Transverse colon (tissue), 4 donors: ENCODE measurements around the gene GFI1B. TPM values are rescaled to one million over a fixed set of nuclear protein-coding genes. Genes with fewer than 3 reads are reported as not detected.

Experiments used
- DNase-seq: peaks from one replicate; pipeline ENCODE4 v3.0.0-alpha.2; 2019
- H3K27ac ChIP-seq, 4 donors: fragments of 200-600 bp; sonication (generic); 2 replicates each; pipeline ENCODE4 v1.5.1; 2016 to 2018; ENCODE audit warnings: inconsistent platforms in 4 of 4
- H3K27me3 ChIP-seq: fragments of 200-600 bp; sonication (generic); 2 replicates; pipeline ENCODE4 v1.5.1; 2017; ENCODE audit warnings: inconsistent platforms
- H3K36me3 ChIP-seq, 4 donors: fragments of 200-600 bp; sonication (generic); 2 replicates each; pipeline ENCODE4 v1.5.1; 2017 to 2019; ENCODE audit warnings: inconsistent platforms in 4 of 4
- H3K4me1 ChIP-seq, 4 donors: fragments of 200-600 bp; sonication (generic); 2 replicates each; pipeline ENCODE4 v1.5.1; 2017 to 2020; ENCODE audit warnings: inconsistent platforms in 4 of 4
- H3K4me3 ChIP-seq, 4 donors: fragments of 200-600 bp; sonication (generic); 1 replicate in 1 of 4; 2 replicates in 3 of 4; pipeline versions ENCODE4 v1.5.1 to v1.6.1; 2017 to 2019; ENCODE audit warnings: inconsistent platforms in 4 of 4
- H3K9me3 ChIP-seq, 2 donors: fragments of 200-600 bp; sonication (generic); 2 replicates each; pipeline ENCODE4 v1.5.1; 2017 to 2019; ENCODE audit warnings: inconsistent platforms in 2 of 2
- CTCF ChIP-seq, 5 experiments: fragments of 200-600 bp in 3 of 5; fragments of 450-650 bp in 2 of 5; sonication (generic) in 3 of 5; IDR thresholded peaks; 1 replicate in 2 of 5; 2 replicates in 3 of 5; pipeline ENCODE4 v1.5.1; 2016 to 2017; ENCODE audit warnings: antibody characterized with exemption in 5 of 5, inconsistent platforms in 3 of 5, mild to moderate bottlenecking in 2 of 5, moderate library complexity in 1 of 5
- EP300 ChIP-seq: sonication (generic); formaldehyde crosslinking; IDR thresholded peaks from one replicate; pipeline ENCODE4 v1.6.1; 2017; ENCODE audit warnings: antibody characterized with exemption, low read depth
- POLR2A ChIP-seq: fragments of 450-650 bp; IDR thresholded peaks from one replicate; pipeline ENCODE4 v1.6.1; 2016; ENCODE audit warnings: antibody characterized with exemption, mild to moderate bottlenecking, moderate library complexity
- POLR2AphosphoS5 ChIP-seq, 3 donors: sonication (generic); formaldehyde crosslinking; IDR thresholded peaks; one replicate each; pipeline ENCODE4 v1.6.1; 2016; ENCODE audit warnings: antibody characterized with exemption in 3 of 3
- WGBS, 2 donors: methylation state at CpG; one replicate each; pipeline ENCODE4 v1.1.5; 2018; ENCODE audit warnings: low coverage in 1 of 2; 5-methylcytosine and 5-hydroxymethylcytosine counted together
- in situ Hi-C, 4 donors: fragments of 200-750 bp; cut with MboI; loops; one replicate each; pipeline versions ENCODE4 v1.15.0 to v1.15.1; 2017; ENCODE audit warnings: low sequenced_read_pairs in 3 of 4, low pct_ligation_motif_present in 1 of 4, low pct_unique_long_range_greater_than_20kb in 1 of 4
- intact Hi-C: fragments of 100-400 bp; cut with DNase I; formaldehyde crosslinking; loops from one replicate; pipeline ENCODE4 v1.15.1; 2023; ENCODE audit warnings: low total_unique reads
- total RNA-seq, 4 donors: library from RNA; depleted of rRNA; stranded (reverse); fragments of >200 nt; gene quantifications; one replicate each; pipeline ENCODE4 v1.1.0, GENCODE V29; 2016

GFI1B gene
- total RNA-seq, 4 donors from 2014 or later, result 1.7 to 2.0 TPM; not detected in 2

GRCh38 chr9:133008406-133008805 is 29.9 kb downstream of the GFI1B start:
- peaks cover 51% of the 10 kb centered on the region for H3K27me3 ChIP-seq
- H3K4me1 ChIP-seq, result peaks cover 4 to 17% (median 15%) of the 10 kb centered on the region in 4 donors
- H3K27ac ChIP-seq, result peak overlapping the region in 3 of 4 donors; percentile 7 to 57 (median 48)
- no peaks in the 10 kb centered on the region for H3K9me3 ChIP-seq
- TF ChIP-seq POLR2AphosphoS5 (IDR thresholded peaks at IDR 0.05) (no peak), POLR2A (no peak), CTCF (IDR thresholded peaks at IDR 0.05) (no peak), EP300 (no peak)
- no peak for DNase-seq
- no peaks in the 10 kb centered on the region for H3K36me3 ChIP-seq
- intact Hi-C loops (no loop called here), in situ Hi-C loops (no loop called here)
- H3K4me3 ChIP-seq, result no peak overlapping the region
- WGBS, 2 donors, result 60 to 61% methylated on average over 1 to 7 of the region's 7 CpGs

- H3K36me3 ChIP-seq, result no peaks in the 10 kb centered on the region
- no peaks in the 10 kb centered on the region for H3K9me3 ChIP-seq
- no peak overlapping the region for H3K4me3 ChIP-seq
- peaks cover 4 to 17% (median 15%) of the 10 kb centered on the region in 4 donors for H3K4me1 ChIP-seq
- H3K27me3 ChIP-seq, result peaks cover 47% of the 10 kb centered on the region
- TF ChIP-seq POLR2AphosphoS5 (IDR thresholded peaks at IDR 0.05), result peak in 1 of 3 donors; percentile 50
- TF ChIP-seq EP300, result no peak
- no peak for TF ChIP-seq POLR2A
- TF ChIP-seq CTCF (IDR thresholded peaks at IDR 0.05), result no peak
- intact Hi-C loops, result no loop called here
- peak overlapping the region; percentile 7 to 57 (median 48) for H3K27ac ChIP-seq
- DNase-seq, result peak; percentile 25
- whole genome bisulfite sequencing, 2 donors, result 38 to 50% methylated on average over 2 of the region's 2 CpGs
- in situ Hi-C loops, result no loop called here
These were observed 30.3 kb downstream of the GFI1B start for GRCh38 chr9:133008824-133009223.

- WGBS, 2 donors, result 17 to 51% methylated on average over 1 to 5 of the region's 5 CpGs
- Histone ChIP-seq H3K9me3 (no peaks in the 10 kb centered on the region), H3K27me3 (peaks cover 42% of the 10 kb centered on the region), H3K27ac (peak overlapping the region in 3 of 4 donors; percentile 41 to 56 (median 51)), H3K4me1 (peaks cover 4 to 17% (median 15%) of the 10 kb centered on the region in 4 donors), H3K36me3 (no peaks in the 10 kb centered on the region), H3K4me3 (no peak overlapping the region)
- intact Hi-C loops, result no loop called here
- TF ChIP-seq POLR2A, result no peak
- TF ChIP-seq CTCF (IDR thresholded peaks at IDR 0.05), result no peak
- no peak for TF ChIP-seq EP300
- TF ChIP-seq POLR2AphosphoS5 (IDR thresholded peaks at IDR 0.05), result no peak
- in situ Hi-C loops, result no loop called here
- DNase-seq, result peak; percentile 39
These were observed 31.6 kb downstream of the GFI1B start for GRCh38 chr9:133009906-133010582.

GRCh38 chr9:133014696-133015095 is 36.2 kb downstream of the GFI1B start:
- in situ Hi-C loops, result no loop called here
- no peak for TF ChIP-seq POLR2A
- TF ChIP-seq CTCF (IDR thresholded peaks at IDR 0.05), result no peak
- no peak for TF ChIP-seq POLR2AphosphoS5 (IDR thresholded peaks at IDR 0.05)
- no peak for TF ChIP-seq EP300
- Histone ChIP-seq H3K27ac (no peak overlapping the region), H3K9me3 (no peaks in the 10 kb centered on the region), H3K4me1 (peaks cover 0 to 3% (median 3%) of the 10 kb centered on the region in 4 donors), H3K4me3 (no peak overlapping the region), H3K27me3 (peaks cover 51% of the 10 kb centered on the region), H3K36me3 (no peaks in the 10 kb centered on the region)
- 84 to 98% methylated on average over 5 of the region's 5 CpGs for WGBS, 2 donors
- DNase-seq, result no peak
- intact Hi-C loops, result no loop called here
